Retina (tissue), 1 donor: ENCODE measurements around the gene ZNRF3.

ENCODE experiments used
- DNase-seq: peaks from one replicate; pipeline ENCODE4 v3.0.0-alpha.2; 2016

ZNRF3 gene

GRCh38 chr22:29096736-29097669 lies 213.6 kb downstream of the ZNRF3 start:
- no peak for DNase-seq

- DNase-seq: peak; percentile 67
Measured at GRCh38 chr22:29098296-29098695, 214.9 kb downstream of the ZNRF3 start.

- peak; percentile 57 for DNase-seq
Measured at GRCh38 chr22:29102300-29102699, 218.9 kb downstream of the ZNRF3 start.

- DNase-seq: peak; percentile 57
Measured at GRCh38 chr22:29103121-29103520, 219.7 kb downstream of the ZNRF3 start.

- no peak for DNase-seq
Measured at GRCh38 chr22:29105468-29105867, 222.1 kb downstream of the ZNRF3 start.

GRCh38 chr22:29106839-29107238 lies 223.5 kb downstream of the ZNRF3 start:
- no peak for DNase-seq
